GM21526 (cell line): ENCODE data around the gene CYP2D6.
"Not testable (repeated sequence)": the region's sequence is repeated elsewhere in the genome, so short reads cannot be mapped to it uniquely, and the experiment has no call there.

Experiments
- ATAC-seq: cut with Tn5 transposase; IDR thresholded peaks from one replicate; pipeline ENCODE4 v1.9.1; 2021; ENCODE audit warnings: moderate library complexity; ENCODE audit not compliant: unreplicated experiment, low FRiP score

The CYP2D6 gene

GRCh38 chr22:42138122-42138770 is 7.6 kb upstream of the CYP2D6 start:
- no peak for ATAC-seq

DNA sequence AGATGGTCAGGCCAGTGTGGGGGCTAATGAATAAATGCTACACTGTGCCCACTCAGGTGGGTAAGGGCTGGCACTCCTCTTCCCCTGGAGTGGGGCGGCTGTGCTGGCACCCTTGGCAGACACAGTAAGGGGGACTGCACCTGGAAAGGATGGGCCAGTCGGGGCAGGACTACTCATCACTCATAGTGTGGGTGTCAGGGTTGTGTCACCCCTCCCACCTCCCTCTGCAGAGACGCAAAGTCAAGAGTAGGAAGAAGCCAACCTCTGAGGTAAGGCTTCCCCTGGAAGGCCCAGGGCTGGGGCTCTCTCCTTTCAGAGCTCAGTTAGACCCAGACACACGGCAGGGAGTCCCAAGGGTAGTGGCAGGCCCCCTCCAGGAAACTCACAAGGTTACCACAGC is 5.1 kb upstream of the CYP2D6 start:
- not testable (repeated sequence) for ATAC-seq

- ATAC-seq, result no peak
These were observed 3.8 kb upstream of the CYP2D6 start for GRCh38 chr22:42134100-42135020.

GRCh38 chr22:42132457-42132856 is 1.8 kb upstream of the CYP2D6 start:
- ATAC-seq, result no peak

DNA sequence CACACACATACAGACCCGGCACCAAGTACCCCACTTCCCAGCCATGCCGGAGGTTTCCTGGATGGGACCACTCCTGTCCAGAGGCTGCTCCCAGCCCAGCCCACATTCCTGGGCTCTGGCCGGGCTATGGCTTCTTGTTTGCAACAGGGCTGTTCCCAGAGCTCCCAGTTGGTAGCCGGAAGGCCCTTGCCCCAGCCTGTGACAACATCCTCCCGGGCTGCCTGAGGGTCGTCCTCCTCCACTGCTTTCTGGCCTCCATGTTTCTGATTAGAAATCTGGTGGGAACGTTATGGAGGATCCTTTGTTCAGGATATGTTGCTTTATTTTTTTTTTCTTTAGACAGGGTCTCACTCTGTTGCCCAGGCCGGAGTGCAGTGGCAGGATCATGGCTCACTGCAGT is 952 bp upstream of the CYP2D6 start:
- ATAC-seq, result no peak

GRCh38 chr22:42130182-42130581 is 428 bp downstream of the CYP2D6 start:
- ATAC-seq, result not testable (repeated sequence)

DNA sequence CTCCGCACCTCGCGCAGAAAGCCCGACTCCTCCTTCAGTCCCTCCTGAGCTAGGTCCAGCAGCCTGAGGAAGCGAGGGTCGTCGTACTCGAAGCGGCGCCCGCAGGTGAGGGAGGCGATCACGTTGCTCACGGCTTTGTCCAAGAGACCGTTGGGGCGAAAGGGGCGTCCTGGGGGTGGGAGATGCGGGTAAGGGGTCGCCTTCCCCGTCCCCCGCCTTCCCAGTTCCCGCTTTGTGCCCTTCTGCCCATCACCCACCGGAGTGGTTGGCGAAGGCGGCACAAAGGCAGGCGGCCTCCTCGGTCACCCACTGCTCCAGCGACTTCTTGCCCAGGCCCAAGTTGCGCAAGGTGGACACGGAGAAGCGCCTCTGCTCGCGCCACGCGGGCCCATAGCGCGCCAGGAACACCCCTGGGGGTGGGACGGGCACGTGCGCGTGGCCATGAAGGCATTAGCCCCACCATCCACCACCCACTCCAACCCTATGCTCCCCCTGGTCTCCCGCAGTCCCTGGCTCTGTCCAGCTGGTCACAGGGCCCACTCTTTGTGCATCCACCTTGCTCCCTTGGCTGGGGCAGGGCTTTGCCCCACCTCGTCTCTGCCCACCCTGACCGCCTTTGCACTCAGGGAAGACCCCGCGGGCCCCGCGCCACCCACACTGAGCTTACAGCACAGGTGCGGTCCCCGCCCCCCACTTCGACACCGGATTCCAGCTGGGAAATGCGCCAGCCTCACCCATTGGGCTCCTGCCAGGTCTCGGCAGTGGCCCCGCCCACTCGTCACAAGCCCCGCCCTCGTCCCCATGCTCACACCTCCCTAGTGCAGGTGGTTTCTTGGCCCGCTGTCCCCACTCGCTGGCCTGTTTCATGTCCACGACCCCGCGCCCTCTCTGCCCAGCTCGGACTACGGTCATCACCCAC is 1.6 kb downstream of the CYP2D6 start:
- not testable (repeated sequence) for ATAC-seq

- ATAC-seq, result not testable (repeated sequence)
These were observed 2.6 kb downstream of the CYP2D6 start for GRCh38 chr22:42128007-42128406.

- ATAC-seq, result no peak
These were observed 3.0 kb downstream of the CYP2D6 start for GRCh38 chr22:42127606-42128005.

- not testable (repeated sequence) for ATAC-seq
These were observed 7.1 kb downstream of the CYP2D6 start for GRCh38 chr22:42123529-42123928.

- not testable (repeated sequence) for ATAC-seq
These were observed 10.2 kb downstream of the CYP2D6 start for GRCh38 chr22:42120231-42121021.

DNA sequence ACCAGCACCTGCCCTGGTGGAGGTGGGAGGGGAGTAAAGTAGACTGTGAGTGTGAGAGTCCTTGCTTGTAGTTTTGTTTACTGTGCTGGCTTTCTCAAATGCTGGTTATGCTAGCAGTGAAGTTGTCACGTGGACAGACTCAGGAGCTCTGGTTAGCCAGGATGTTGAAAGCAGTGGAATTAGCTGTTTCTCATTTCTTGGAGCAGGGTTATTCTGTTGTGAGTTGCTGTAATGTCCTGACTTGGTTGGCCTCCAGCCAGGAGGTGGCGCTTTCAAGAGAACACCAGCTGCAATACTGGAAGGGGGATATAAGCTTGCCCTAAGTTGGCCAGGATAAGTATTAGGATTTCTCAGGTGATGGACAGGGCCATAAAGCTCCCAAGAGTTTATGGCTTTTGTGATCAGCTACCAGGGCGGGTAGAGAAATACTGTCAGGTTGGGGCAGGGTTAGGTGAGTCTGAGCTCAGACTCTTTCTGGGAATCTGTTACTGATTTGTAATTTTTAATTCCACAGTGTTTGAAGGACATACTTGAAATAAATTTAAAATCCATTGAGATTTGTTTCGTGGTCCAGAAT is 13.7 kb downstream of the CYP2D6 start:
- ATAC-seq, result no peak

GRCh38 chr22:42115420-42115830 is 15.2 kb downstream of the CYP2D6 start:
- not testable (repeated sequence) for ATAC-seq

GRCh38 chr22:42114721-42115120 is 15.9 kb downstream of the CYP2D6 start:
- ATAC-seq, result no peak

GRCh38 chr22:42112793-42113192 is 17.8 kb downstream of the CYP2D6 start:
- not testable (repeated sequence) for ATAC-seq

DNA sequence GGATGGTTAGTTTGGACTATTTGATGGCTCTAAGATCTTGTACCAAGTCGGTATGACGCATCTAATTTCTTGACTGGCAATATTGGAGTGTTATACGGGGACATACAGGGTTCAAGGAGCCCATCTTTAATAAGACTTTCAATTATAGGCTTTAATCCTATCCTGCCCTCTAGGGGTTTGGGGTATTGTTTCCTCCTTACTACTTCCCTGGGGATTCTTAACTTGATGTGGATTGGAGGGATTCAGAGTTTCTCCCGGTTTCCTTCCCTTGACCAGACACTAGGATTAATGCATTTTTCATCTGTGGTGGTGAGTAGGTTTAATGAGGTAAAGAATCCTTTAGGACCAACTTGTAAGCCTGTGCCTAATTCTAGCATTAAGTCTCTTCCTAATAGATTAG is 18.8 kb downstream of the CYP2D6 start:
- ATAC-seq, result no peak

DNA sequence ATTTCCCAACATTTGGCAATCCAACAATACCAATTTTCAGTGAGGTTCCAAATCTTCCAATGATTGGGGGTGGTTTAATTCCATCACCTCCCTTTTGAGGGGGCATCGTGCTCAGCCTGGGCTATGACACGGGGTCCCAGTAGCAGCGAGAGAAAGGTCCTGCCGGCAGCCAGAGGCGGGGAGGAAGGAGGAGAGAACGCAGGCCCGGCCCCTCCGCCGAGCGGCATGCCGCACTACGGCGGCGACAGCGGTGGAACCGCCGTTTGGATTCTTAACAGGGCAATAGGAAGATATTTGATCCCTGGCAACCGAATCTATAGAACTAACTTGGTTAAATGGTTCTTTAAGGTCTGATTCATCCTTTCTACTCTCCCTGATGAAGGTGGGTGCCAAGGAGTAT is 21.8 kb downstream of the CYP2D6 start:
- no peak for ATAC-seq

DNA sequence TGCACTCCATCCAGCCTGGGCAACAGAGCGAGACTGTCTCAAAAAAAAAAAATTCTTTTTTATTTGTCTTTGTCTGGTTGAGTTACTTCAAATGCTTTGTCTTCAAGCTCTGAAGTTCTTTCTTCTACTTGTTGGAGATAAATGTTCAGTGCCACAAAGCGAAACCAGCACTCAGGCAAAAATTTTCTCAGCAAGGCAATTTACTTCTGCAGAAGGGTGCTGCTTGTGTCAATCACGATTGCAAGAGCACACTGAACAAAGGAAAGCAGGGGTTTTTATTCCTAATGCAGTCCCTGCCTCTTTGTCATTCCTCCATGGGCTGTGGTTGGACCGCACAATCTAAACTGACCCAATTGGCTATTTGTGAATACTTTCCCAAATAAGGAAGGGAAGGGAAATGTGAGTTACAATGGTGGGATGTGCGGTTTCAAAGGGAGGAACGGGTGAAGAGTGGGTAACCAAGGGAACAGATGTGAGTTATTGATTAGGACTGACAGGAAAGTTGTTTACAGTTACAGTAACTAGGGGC is 26.2 kb downstream of the CYP2D6 start:
- ATAC-seq, result not testable (repeated sequence)

DNA sequence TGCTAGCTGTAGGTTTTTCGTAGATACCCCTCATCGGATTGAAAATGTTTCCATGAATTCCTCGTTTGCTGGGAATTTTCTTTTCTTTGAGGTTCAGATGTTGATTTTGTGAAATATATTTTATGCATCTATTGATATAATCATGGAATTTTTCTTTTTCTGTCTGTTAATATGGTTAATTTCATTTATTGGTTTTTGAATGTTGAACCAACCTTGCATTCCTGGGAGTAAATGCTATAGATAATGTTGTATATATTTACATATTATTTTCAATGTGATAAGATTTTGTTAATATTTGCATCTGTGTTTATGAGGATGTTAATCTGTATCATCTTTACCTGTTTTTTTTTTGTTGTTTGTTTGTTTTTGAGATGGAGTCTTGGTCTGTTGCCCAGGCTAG is 29.4 kb downstream of the CYP2D6 start:
- no peak for ATAC-seq
